NCI-H446 (cell line): ENCODE data around the gene AKR1B1.
"Not testable (repeated sequence)": the region's sequence is repeated elsewhere in the genome, so short reads cannot be mapped to it uniquely, and the experiment has no call there.

Experiments used
- DNase-seq, 2 experiments: peaks; one replicate each; lab custom pipeline; 2025; lab: John Stamatoyannopoulos, UW

Gene AKR1B1

GRCh38 chr7:134458806-134459698 lies at the start of gene AKR1B1:
Gene AKR1B1 (minus strand): TSS chr7:134459100. CDS start chr7:134459062, 38 bp downstream.
- DNase-seq: peak; percentile 72 to 89

DNA sequence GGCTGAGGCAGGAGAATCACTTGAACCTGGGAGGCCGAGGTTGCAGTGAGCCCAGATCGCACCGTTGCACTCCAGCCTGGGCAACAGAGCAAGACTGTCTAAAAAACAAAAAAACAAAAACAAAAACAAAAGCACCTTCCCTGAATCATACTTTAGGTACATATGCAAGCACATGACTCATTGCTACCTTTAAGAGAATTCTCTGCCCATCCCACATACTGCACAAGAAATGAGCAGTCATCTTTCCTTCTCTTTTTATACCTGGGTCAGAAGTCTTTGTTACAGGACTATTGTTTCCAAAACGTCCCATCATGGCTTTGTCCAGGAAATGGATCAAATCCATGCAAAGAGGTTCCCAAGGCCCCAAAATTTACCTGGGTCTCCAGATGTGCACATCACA lies 47.0 kb upstream of the AKR1B1 start:
- DNase-seq: no peak

GRCh38 chr7:134504660-134505164 lies 45.8 kb upstream of the AKR1B1 start:
- DNase-seq: no peak

- DNase-seq: no peak
Measured at GRCh38 chr7:134502463-134503371, 43.8 kb upstream of the AKR1B1 start.

DNA sequence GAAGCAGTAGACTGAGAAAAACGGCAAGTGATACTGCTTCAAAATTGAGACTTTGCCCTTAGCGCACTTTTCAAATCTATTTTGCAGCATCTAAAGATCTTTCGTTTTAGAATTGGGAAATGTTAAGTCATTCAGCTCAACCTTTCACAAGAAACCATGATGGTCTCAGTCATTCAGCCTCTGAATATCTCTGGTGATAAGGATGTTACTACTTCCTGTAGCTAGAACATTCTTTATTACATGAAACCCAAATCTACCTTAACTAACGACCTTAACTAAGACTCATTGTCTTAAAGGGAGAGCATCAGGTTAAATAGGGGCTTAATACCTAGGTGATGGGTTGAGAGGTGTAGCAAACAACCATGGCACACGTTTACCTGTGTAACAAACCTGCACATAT lies 42.1 kb upstream of the AKR1B1 start:
- no peak for DNase-seq

DNA sequence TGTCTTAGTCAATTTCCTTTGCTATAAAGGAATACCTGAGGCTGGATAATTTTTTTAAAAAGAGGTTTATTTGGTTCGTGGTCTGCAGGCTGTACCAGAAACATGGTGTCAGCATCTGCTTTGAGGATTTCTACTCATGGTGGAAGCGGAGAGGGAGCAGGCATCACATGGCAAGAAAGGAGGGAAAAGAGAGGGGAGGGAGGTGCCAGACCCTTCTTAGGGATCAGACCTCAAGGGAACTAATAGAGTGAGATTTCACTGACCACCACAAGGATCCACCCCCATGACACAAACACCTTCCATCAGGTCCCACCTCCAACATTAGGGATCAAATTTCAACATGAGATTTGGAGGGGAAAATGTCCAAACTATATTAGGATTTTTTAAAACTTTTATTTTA lies 41.5 kb upstream of the AKR1B1 start:
- DNase-seq: no peak

DNA sequence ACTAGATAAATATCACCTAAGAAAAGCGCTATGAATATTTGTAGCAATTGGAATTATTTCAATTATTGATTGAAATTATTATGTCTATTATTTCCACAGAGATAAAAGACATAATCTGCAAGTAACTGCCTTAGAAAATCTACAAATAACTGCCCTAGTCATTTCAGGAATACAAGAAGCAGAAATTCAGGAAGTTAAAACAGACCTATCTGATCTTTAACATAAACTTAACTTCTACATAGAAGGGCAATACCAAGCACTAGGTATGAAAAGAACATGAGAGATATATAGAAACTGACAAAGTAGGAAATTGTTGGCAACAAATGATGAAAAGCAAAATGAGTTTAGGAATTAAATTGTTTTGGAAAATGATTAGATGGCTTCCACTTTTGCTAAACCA lies 36.6 kb upstream of the AKR1B1 start:
- DNase-seq: no peak

GRCh38 chr7:134493091-134493490 lies 34.2 kb upstream of the AKR1B1 start:
- DNase-seq: no peak

- not testable (repeated sequence) for DNase-seq
Measured at GRCh38 chr7:134487721-134488120, 28.8 kb upstream of the AKR1B1 start.

GRCh38 chr7:134485203-134485602 lies 26.3 kb upstream of the AKR1B1 start:
- DNase-seq: no peak

DNA sequence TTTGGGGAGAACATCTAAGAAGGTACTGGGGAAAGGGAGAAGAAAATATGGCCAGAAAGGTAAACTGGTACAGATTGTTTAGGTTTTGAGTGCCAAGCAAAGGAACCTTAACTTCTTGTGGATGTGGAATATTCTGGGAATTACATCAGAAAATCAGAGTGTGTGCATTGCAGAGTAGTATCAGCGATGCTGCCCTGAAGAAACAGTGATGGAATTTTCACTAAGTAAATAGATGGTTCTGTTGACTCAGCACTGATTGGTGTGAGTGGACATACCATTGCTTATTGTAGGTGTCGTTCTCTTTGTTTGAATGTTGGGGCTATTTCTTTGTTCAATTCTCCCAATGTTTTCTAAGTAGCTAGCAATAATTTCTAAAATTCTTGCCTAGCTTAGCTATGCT lies 24.4 kb upstream of the AKR1B1 start:
- no peak for DNase-seq

DNA sequence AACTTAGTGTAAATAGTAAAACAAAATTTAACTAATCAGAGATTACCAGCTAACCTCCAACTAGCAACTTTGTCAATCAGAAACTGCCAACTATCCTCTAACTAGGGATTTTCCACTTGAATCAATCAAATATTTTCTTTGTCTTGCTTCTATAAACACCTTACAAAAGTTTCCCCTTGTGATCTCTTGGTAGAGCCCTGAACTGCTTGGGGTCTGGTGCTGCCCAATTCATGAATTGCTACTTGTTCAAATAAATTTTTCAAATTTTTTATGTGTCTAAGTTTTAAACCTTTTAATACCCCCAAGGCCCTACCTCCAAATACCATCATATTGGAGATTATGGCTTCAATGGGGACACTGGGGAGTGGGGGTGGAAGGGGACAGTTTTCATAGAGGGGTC lies 24.0 kb upstream of the AKR1B1 start:
- no peak for DNase-seq

- no peak for DNase-seq
Measured at GRCh38 chr7:134481167-134481566, 22.3 kb upstream of the AKR1B1 start.

DNA sequence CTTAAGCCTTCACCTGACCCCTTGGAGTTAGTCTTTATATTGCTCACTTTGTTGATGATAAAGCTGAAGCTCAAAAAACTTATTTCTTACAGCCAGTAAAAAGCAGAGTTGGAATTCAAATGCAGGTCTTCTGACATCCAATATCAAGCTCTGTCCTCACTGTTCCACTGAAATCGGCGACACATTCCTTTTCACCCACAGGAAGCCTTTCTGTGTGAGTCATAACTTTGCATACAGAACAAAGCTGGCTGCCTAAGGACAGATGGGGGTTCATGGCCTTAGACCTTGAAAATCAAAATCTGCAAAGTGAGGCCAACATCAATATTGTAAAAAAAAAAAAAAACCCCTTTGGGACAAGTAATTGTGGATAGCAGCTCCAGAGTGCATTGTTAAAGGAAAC lies 21.8 kb upstream of the AKR1B1 start:
- DNase-seq: no peak

DNA sequence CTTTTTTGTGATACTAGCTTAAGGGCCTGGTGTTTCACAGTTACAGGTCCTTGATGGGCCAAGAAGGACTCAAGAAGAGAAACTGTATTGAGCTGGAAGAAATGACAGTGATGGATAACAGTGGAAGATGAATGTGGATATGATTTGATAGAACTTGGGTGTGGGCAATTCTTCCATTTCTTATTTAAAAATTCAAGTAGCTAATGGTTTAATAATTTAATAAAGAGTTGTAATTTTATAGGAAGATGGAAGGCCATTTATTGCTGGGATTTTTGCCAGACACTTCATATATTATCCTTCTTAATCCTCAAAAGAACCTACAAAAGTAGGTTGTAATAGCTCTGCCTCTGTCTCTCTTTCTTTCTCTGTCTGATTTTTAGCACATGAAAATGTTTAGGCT lies 21.3 kb upstream of the AKR1B1 start:
- no peak for DNase-seq

GRCh38 chr7:134478707-134479106 lies 19.8 kb upstream of the AKR1B1 start:
- DNase-seq: no peak

DNA sequence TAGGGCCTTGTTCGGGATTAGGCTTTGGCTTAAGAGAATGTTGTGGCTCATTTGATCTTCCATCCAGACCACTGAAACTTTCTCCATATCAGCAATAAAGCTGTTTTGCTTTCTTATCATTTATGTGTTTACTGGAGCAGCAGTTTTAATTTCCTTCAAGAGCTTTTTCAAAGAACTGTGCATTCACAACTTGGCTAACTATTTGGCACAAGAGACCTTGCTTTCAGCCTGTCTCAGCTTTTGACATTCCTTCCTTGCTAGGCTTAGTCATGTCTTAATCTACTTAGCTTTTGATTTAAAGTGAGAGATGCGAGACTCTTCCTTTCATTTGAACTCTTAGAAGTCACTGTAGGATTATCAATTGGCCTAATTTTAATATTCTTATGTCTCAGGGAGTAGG lies 19.1 kb upstream of the AKR1B1 start:
- no peak for DNase-seq

DNA sequence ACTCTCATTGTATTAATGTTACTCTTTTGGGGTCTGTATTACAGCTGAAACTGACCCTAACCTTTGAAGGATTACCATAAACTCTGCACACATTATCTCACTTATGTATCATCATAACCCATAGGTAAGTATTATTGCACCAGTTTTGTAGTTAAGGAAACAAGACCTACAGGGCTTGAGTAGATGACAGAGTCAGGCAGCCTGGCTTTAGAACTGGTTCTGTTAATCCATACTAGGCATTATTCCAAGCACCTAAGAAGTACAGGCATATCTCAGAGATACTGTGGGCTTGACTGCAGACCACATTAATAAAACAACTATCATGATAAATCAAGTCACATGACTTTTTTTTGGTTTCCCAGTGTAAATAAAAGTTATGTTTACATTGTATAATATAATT lies 17.1 kb upstream of the AKR1B1 start:
- no peak for DNase-seq

DNA sequence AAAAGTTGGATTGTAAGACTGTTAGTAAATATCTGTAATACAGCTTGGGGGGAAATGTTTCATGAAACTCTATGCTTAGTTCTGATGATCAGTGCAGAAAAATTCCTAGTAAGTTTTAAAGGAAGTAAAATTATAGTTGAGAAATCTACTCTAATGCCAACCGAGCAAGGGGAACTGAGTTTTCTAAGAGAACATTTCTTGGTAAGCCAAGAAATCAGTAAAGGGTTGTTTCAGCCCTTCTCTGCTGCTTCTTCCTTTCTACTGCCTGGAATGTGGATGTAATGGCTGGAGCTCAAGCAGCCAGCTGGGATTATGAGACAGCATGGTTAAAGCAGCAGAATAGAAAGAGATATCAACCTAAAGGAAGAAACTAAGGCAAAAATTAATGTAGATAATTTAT lies 15.9 kb upstream of the AKR1B1 start:
- no peak for DNase-seq

DNA sequence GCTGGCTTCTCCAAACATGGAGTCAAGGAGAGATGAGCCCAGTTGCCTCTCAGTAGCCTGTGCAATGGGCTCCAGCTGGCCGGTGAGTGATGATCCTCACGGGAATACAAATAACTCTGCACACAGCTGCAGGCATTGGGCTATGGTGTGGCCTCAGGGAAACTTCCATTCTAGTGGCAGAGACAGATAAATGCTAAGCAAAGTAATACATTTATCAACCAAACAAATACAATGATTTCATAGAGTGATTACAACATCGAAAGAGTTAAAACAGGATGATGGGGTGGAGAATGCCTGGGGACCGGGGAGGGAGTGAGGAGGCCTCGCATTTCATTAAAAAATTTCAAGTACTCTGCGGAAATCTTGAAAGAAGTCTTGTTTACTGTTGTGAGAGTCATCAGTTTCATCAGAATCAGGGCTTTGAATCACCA lies 15.0 kb upstream of the AKR1B1 start:
- no peak for DNase-seq

GRCh38 chr7:134472572-134473244 lies 13.8 kb upstream of the AKR1B1 start:
- DNase-seq: no peak

- DNase-seq: no peak
Measured at GRCh38 chr7:134470864-134471263, 12.0 kb upstream of the AKR1B1 start.
